K562 (cell line): ENCODE measurements around the gene ROBO1. TPM values are rescaled to one million over a fixed set of nuclear protein-coding genes. Genes with fewer than 3 reads are reported as not detected.

Experiments
- ATAC-seq: fragments of 200-7000 bp; cut with Tn5 transposase; 3 replicates; pipeline ENCODE4 v1.9.1; 2020; ENCODE audit warnings: moderate library complexity
- BruUV-seq: library from RNA; stranded (reverse); fragments of 400-500 nt; replicated peaks from 2 replicates; lab custom pipeline; 2021; lab: Mats Ljungman, UMichigan
- CTCF ChIA-PET: fragments of 300-600 bp; formaldehyde crosslinking; extraction: SDS; loops from one replicate; lab custom pipeline; 2021; ENCODE audit warnings: low intra/inter-chr PET ratio; lab: Yijun Ruan, JAX
- POLR2A ChIA-PET: fragments of 300-600, 350-650 bp; sonication (Branson Sonifier 250); formaldehyde crosslinking; extraction: SDS; loops from one replicate; lab custom pipeline; 2021; ENCODE audit warnings: antibody characterized with exemption, inconsistent platforms; lab: Yijun Ruan, JAX
- DNase-seq, 4 experiments: peaks; one replicate each; pipeline versions ENCODE4 v3.0.0 to v3.0.0-alpha.2; 2011 to 2018; ENCODE audit warnings: low spot score in 3 of 4, mixed read lengths in 3 of 4; ENCODE audit errors: extremely low read depth in 1 of 4
- FAIRE-seq: peaks from 2 replicates; lab custom pipeline; 2011; peaks lifted over from hg19 to GRCh38; lab: Jason Lieb, UNC
- H2AFZ ChIP-seq: 2 replicates; pipeline ENCODE4 v1.6.0; 2011; ENCODE audit warnings: low read depth, low read length, control low read depth, inconsistent platforms
- H3K27ac ChIP-seq: fragments of 200-600 bp; 3 replicates; pipeline ENCODE4 v1.8.0; 2011; ENCODE audit warnings: low read depth, mild to moderate bottlenecking, control low read depth, inconsistent platforms, low read length, moderate library complexity, mixed read lengths; ENCODE audit errors: extremely low read depth
- H3K27me3 ChIP-seq, 2 experiments: fragments of 300-600 bp in 1 of 2; 2 replicates in 1 of 2; 3 replicates in 1 of 2; pipeline versions ENCODE4 v1.6.0 to v1.8.0; 2011; ENCODE audit warnings: inconsistent platforms in 2 of 2, low read length in 2 of 2, mild to moderate bottlenecking in 1 of 2, mixed read lengths in 1 of 2, moderate library complexity in 1 of 2; ENCODE audit not compliant: control insufficient read depth in 2 of 2, insufficient read depth in 2 of 2
- H3K36me3 ChIP-seq: fragments of 300-600 bp; 3 replicates; pipeline ENCODE4 v1.8.0; 2011; ENCODE audit warnings: mild to moderate bottlenecking, low read length, inconsistent platforms; ENCODE audit not compliant: control insufficient read depth, insufficient read depth
- H3K4me1 ChIP-seq, 2 experiments: fragments of 200-600 bp in 1 of 2; replicated peaks in 1 of 2; 2 replicates in 1 of 2; 3 replicates in 1 of 2; pipeline versions ENCODE4 v1.5.1 to v1.8.0; 2011; ENCODE audit warnings: inconsistent platforms in 2 of 2, low read length in 2 of 2, mild to moderate bottlenecking in 1 of 2, mixed read lengths in 1 of 2, moderate library complexity in 1 of 2; ENCODE audit not compliant: control insufficient read depth in 2 of 2, insufficient read depth in 2 of 2
- H3K4me2 ChIP-seq: 2 replicates; pipeline ENCODE4 v1.6.1; 2011; ENCODE audit warnings: low read length, control low read depth, inconsistent platforms, mixed read lengths; ENCODE audit not compliant: insufficient read depth
- H3K4me3 ChIP-seq: fragments of 200-600 bp; sonication (generic), shearing (Covaris generic); 2 replicates; pipeline ENCODE4 v1.5.1; 2016; ENCODE audit warnings: control low read depth, inconsistent platforms
- H3K79me2 ChIP-seq: fragments of 200-600 bp; 3 replicates; pipeline ENCODE4 v1.8.0; 2011; ENCODE audit warnings: low read length, inconsistent platforms; ENCODE audit not compliant: control insufficient read depth, insufficient read depth
- H3K9ac ChIP-seq, 2 experiments: 2 replicates each; pipeline versions ENCODE4 v1.6.0 to v1.6.1; 2011; ENCODE audit warnings: low read depth in 2 of 2, low read length in 2 of 2, control low read depth in 1 of 2, inconsistent platforms in 1 of 2, mild to moderate bottlenecking in 1 of 2, mixed read lengths in 1 of 2; ENCODE audit not compliant: insufficient read depth in 1 of 2
- H3K9me1 ChIP-seq: one replicate; pipeline ENCODE4 v1.6.0; 2011; ENCODE audit warnings: inconsistent platforms, mild to moderate bottlenecking, low read length, moderate library complexity; ENCODE audit not compliant: control insufficient read depth, insufficient read depth
- H3K9me3 ChIP-seq: replicated peaks from 2 replicates; pipeline ENCODE4 v1.5.1; 2011; ENCODE audit warnings: low read depth, low read length, inconsistent platforms; ENCODE audit not compliant: control insufficient read depth, insufficient read depth
- H4K20me1 ChIP-seq: replicated peaks from 2 replicates; pipeline ENCODE4 v1.6.1; 2011; ENCODE audit warnings: low read length, inconsistent platforms, mixed read lengths; ENCODE audit not compliant: control insufficient read depth, insufficient read depth
- CAMTA2 ChIP-seq: fragments of 250-450 bp; sonication (Bioruptor Pico); conservative IDR thresholded peaks from 2 replicates; pipeline ENCODE4 v1.5.1; 2022
- CHD2 ChIP-seq: IDR thresholded peaks from 2 replicates; pipeline ENCODE4 v1.6.1; 2011; ENCODE audit warnings: low read depth, low read length
- COPS2 ChIP-seq: fragments of 450-650 bp; conservative IDR thresholded peaks from 2 replicates; pipeline ENCODE4 v1.6.1; 2016; ENCODE audit warnings: mild to moderate bottlenecking, moderate library complexity
- CTBP1 ChIP-seq: fragments of 450-650 bp; IDR thresholded peaks from 2 replicates; pipeline ENCODE4 v1.6.1; 2016; ENCODE audit warnings: borderline replicate concordance
- HCFC1 ChIP-seq: IDR thresholded peaks from 2 replicates; pipeline ENCODE4 v1.6.1; 2012; ENCODE audit warnings: low read depth, low read length, improper control_type of control experiment
- HDAC2 ChIP-seq: fragments of 450-650 bp; IDR thresholded peaks from 2 replicates; pipeline ENCODE4 v1.6.1; 2016; ENCODE audit warnings: mild to moderate bottlenecking
- PRMT5 ChIP-seq: sonication (generic); formaldehyde crosslinking; IDR thresholded peaks from 2 replicates; pipeline ENCODE4 v1.5.0; 2020; ENCODE audit warnings: missing genetic modification reagents
- SNRNP70 ChIP-seq: fragments of 200-400 bp; formaldehyde crosslinking; optimal IDR thresholded peaks from 2 replicates; pipeline ENCODE3; 2017; ENCODE audit warnings: low read depth, low read length
- SP2 ChIP-seq: IDR thresholded peaks from 2 replicates; pipeline ENCODE4 v1.6.1; 2011; ENCODE audit warnings: mild to moderate bottlenecking, low read depth, low read length, moderate library complexity; ENCODE audit not compliant: poor library complexity, severe bottlenecking; ENCODE audit errors: extremely low read depth
- TEAD2 ChIP-seq: fragments of 450-650 bp; IDR thresholded peaks from 2 replicates; pipeline ENCODE4 v1.6.1; 2016; ENCODE audit warnings: missing genetic modification characterization, control low read depth, missing compliant biosample characterization
- ZBTB34 ChIP-seq: fragments of 250-450 bp; sonication (Bioruptor Pico); IDR thresholded peaks from 2 replicates; pipeline ENCODE4 v1.8.0; 2021; ENCODE audit warnings: mild to moderate bottlenecking, moderate library complexity
- WGBS: fragments of 100-300 bp; shearing (Covaris generic); methylation state at CpG from one replicate; pipeline ENCODE4 v1.1.6; 2016; ENCODE audit warnings: low coverage, mixed read lengths; ENCODE audit not compliant: insufficient coverage; ENCODE audit errors: missing lambda C conversion rate; 5-methylcytosine and 5-hydroxymethylcytosine counted together
- in situ Hi-C: fragments of 300-500 bp; cut with MboI; formaldehyde crosslinking; loops from 4 replicates; pipeline ENCODE4 v1.15.0; 2018; ENCODE audit warnings: inconsistent platforms, mixed read lengths
- intact Hi-C: fragments of 100-400 bp; cut with micrococcal nuclease; formaldehyde crosslinking; loops from 2 replicates; pipeline ENCODE4 v1.14.2; 2022
- polyA plus RNA-seq, 8 experiments: library from polyadenylated mRNA; depleted of rRNA in 4 of 8; stranded (reverse) in 5 of 8; unstranded in 3 of 8; fragments of >200 nt; fragmentation: Nextera tagmentation in 2 of 8; fragmentation: Illumina TruSeq in 1 of 8; extraction: Ambion mirVana in 2 of 8; extraction: Trizol in 1 of 8; gene quantifications; 2 replicates each; pipeline versions ENCODE4 v1.2.1 to v1.2.3, GENCODE V29; 2011 to 2014; ENCODE audit warnings: inconsistent platforms in 1 of 8, missing spikeins in 1 of 8
- total RNA-seq, 7 experiments: library from RNA; depleted of rRNA in 6 of 7; stranded (reverse); fragments of >200 nt in 6 of 7; fragmentation: Illumina TruSeq in 2 of 7; extraction: Trizol in 2 of 7; gene quantifications; 2 replicates each; pipeline versions ENCODE4 v1.2.1 to v1.2.3, GENCODE V29; 2011 to 2021; ENCODE audit warnings: low replicate concordance in 1 of 7
- TF ChIP-seq, protein P1 (sequence below): sonication (generic); formaldehyde crosslinking; IDR thresholded peaks from 2 replicates; pipeline ENCODE4 v1.8.0; 2022; ENCODE audit warnings: missing genetic modification reagents, mild to moderate bottlenecking, moderate library complexity, borderline replicate concordance
- TF ChIP-seq, protein P2 (sequence below): fragments of 250-450 bp; sonication (Bioruptor Pico); IDR thresholded peaks from 2 replicates; pipeline ENCODE4 v1.5.0; 2020; ENCODE audit warnings: mild to moderate bottlenecking

The ROBO1 gene
- total and polyA plus RNA-seq, 9 of the 15 experiments (the other 6 are each of a cell fraction or from before 2014, with no cell fraction given), result 0.01 to 0.53 (median 0.17) TPM; not detected in 5

GRCh38 chr3:79405183-79405582, 362.6 kb downstream of the ROBO1 start:
- Histone ChIP-seq H2AFZ (no peak overlapping the region), H3K9me1 (no peaks in the 10 kb centered on the region)
- no peak for TF ChIP-seq CHD2
- TF ChIP-seq, protein P1, sequence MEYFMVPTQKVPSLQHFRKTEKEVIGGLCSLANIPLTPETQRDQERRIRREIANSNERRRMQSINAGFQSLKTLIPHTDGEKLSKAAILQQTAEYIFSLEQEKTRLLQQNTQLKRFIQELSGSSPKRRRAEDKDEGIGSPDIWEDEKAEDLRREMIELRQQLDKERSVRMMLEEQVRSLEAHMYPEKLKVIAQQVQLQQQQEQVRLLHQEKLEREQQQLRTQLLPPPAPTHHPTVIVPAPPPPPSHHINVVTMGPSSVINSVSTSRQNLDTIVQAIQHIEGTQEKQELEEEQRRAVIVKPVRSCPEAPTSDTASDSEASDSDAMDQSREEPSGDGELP (CRISPR knock-in tag), result no peak
- TF ChIP-seq PRMT5 (CRISPR knock-in tag), result no peak
- no peak for TF ChIP-seq SP2
- no peak for TF ChIP-seq ZBTB34 (CRISPR knock-in tag)
- TF ChIP-seq, protein P2, sequence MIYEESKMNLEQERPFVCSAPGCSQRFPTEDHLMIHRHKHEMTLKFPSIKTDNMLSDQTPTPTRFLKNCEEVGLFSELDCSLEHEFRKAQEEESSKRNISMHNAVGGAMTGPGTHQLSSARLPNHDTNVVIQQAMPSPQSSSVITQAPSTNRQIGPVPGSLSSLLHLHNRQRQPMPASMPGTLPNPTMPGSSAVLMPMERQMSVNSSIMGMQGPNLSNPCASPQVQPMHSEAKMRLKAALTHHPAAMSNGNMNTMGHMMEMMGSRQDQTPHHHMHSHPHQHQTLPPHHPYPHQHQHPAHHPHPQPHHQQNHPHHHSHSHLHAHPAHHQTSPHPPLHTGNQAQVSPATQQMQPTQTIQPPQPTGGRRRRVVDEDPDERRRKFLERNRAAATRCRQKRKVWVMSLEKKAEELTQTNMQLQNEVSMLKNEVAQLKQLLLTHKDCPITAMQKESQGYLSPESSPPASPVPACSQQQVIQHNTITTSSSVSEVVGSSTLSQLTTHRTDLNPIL (CRISPR knock-in tag), result no peak
- no peak for TF ChIP-seq HDAC2
- TF ChIP-seq CTBP1, result no peak
- no peak for TF ChIP-seq COPS2
- no peak for TF ChIP-seq SNRNP70
- TF ChIP-seq HCFC1, result no peak
- TF ChIP-seq TEAD2 (tag), result no peak
- TF ChIP-seq CAMTA2, result no peak
- TF ChIP-seq, all 486 proteins: peak for 0
- H3K9ac ChIP-seq, result no peak overlapping the region
- no peaks in the 10 kb centered on the region for H3K36me3 ChIP-seq
- FAIRE-seq, result no peak
- H3K27ac ChIP-seq, result no peak overlapping the region
- H4K20me1 ChIP-seq, result no peaks in the 10 kb centered on the region
- ChIA-PET POLR2A (no interaction called here), CTCF (no interaction called here)
- no peak overlapping the region for H3K4me2 ChIP-seq
- in situ Hi-C loops (no loop called here), intact Hi-C loops (no loop called here)
- H3K79me2 ChIP-seq, result no peaks in the 10 kb centered on the region
- no peaks in the 10 kb centered on the region for H3K27me3 ChIP-seq
- WGBS, result 0% methylated on average over 1 of the region's 1 CpG
- H3K4me1 ChIP-seq, result no peaks in the 10 kb centered on the region
- H3K9me3 ChIP-seq, result no peaks in the 10 kb centered on the region; the same call in 1 of the 2 replicates
- H3K4me3 ChIP-seq, result no peak overlapping the region
- ATAC-seq, result no peak
- BruUV-seq, result no TSS peak
- no peak for DNase-seq
